NCI-H510A treated with DMSO at 0.1 percent for 48 hours (cell line): ENCODE measurements around the gene PHRF1.

Source experiments
- DNase-seq: peaks from one replicate; lab custom pipeline; 2025; lab: John Stamatoyannopoulos, UW

The PHRF1 gene

DNA sequence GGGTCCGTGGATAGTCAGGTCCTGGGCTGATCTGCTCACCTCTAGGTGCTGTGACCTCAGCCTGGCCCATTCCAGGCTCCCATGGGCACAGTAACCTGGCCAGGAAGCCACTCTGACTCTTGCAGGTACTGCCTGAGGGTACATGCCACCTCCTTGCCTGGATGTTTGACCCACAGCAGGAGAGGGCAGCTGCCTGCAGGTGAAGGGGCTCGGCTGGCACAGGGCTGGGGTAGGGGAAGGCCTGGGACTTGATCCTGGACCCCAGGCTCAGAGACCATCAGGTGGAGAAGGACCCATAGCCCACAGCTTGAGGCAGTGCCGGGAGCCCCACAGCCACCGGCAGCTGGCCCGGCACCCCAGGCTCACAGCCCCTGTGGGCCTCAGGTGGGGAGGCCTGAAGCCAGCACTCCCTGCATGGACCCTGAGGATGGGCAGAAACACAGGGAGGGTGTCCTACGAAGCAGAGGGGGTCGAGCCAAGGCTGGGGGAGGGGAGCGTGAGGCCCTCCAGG, 36.2 kb upstream of the PHRF1 start:
- no peak for DNase-seq

GRCh38 chr11:540583-541432, 35.5 kb upstream of the PHRF1 start:
- DNase-seq = no peak

DNA sequence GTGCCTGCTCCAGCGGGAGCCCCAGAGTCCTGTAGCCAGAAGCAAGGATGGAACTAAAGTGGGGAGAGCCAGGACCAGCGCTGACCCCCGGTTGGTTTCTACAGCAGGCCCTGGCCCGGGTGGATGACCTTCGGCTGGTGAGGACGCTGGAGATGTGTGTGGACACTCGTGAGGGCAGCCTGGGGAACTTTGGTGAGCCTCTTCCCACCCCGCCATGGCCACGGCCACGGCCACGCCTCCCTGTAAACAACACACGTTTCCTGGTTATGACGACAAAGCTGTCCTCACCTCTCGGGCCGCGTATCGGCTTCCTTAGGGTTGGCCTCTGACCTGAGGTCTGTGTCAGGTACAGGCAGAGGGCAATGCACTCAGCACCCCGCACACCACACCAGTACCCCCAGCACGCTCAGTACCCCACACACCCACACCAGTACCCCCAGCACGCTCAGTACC, 34.8 kb upstream of the PHRF1 start:
- no peak for DNase-seq

DNA sequence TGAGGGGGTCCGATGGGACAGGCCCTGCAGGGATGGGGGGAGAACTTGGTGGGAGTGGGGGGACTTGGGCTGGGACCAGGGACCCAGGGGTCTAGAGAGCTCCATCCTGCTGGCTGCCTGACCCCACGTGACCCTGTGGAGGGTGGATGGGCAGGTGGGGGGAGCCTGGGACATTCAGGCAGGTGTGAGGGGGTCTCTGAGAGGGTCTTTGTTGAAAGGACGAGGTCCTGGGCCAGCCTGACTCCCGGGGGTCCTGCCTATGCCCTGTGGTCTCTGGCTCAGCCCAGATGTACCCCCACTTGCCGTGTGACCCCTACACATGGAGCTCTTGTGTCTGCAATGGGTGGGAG, 31.5 kb upstream of the PHRF1 start:
- DNase-seq = no peak

DNA sequence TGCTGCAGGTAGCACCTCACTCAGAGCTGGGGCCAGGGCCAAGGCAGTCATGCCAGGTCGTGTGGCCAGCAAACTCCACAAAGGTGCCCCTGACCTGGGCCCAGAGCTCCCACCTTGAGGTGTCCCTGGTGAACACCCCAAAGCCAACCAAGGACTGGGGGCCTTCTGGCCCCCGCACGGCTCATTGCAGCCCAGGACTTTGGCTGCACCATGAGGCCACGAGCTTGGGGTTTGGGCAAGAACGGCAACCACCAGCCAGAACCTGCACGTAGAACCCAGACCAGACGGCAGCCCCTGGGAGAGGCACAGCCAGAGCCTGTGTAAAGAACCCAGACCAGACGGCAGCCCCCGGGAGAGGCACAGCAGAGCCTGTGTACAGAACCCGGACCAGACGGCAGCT, 31.1 kb upstream of the PHRF1 start:
- no peak for DNase-seq

- no peak for DNase-seq
These were observed 27.3 kb upstream of the PHRF1 start for GRCh38 chr11:548700-549603.

DNA sequence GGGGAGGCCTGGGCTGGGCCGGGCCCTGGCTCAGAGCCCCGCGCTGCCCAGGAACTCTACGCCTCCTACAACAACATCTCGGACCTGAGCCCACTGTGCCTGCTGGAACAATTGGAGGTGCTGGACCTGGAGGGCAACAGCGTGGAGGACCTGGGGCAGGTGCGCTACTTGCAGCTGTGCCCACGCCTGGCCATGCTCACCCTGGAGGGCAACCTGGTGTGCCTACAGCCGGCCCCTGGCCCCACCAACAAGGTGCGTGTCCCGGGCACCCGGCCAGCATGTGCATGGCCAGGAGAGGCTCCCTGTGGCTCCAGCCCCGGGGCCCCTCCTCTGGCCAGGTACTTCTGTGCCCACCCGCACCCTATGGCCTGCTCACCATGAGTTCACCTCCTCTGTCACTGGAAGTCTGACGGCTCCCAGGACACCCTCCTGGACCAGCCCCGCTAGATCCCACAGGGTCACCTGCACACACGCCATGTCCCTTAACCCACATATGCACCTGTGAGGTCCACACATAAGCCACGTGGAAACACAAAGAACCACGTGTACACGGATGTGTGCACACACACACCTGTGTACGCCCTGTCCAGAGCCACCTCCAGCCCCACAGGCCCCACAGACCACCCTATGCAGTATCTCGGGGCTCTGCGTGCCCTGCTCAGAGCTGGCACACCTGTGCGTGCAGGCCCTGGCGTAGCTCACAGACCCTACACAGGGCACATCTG, 26.1 kb upstream of the PHRF1 start:
- no peak for DNase-seq

GRCh38 chr11:550746-551085, 25.6 kb upstream of the PHRF1 start:
- no peak for DNase-seq

DNA sequence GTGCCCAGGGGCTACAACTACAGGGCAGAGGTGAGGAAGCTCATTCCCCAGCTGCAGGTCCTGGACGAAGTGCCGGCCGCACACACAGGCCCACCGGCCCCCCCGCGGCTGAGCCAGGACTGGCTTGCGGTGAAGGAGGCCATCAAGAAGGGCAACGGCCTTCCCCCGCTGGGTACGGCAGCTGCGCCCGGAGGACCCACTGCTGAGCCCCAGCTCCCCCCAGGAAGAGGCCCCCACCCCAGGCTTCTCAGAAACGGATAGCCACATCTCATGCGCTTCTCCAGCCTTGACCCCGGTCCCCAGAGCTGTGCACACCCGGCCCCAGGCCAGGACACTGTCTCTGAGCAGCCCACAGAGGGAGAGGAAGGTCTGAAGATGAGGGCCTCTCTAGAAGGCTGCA, 25.1 kb upstream of the PHRF1 start:
- no peak for DNase-seq

DNA sequence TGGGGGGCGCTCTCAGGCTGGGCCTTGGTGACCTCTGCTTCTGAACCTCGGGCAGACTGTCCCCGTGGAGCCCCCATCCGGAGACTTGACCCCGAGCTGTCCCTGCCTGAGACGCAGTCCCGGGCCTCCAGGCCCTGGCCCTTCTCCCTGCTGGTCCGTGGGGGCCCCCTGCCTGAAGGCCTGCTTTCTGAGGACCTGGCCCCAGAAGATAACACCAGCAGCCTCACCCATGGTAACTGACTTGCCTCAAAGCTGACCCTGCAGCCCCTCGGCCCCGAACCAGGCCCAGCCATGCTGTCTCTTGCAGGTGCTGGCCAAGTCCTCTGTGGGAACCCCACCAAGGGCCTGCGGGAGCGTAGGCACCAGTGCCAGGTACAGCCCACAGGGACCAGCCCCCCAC, 24.7 kb upstream of the PHRF1 start:
- DNase-seq = no peak

GRCh38 chr11:553083-553987, 22.9 kb upstream of the PHRF1 start:
- DNase-seq = no peak

DNA sequence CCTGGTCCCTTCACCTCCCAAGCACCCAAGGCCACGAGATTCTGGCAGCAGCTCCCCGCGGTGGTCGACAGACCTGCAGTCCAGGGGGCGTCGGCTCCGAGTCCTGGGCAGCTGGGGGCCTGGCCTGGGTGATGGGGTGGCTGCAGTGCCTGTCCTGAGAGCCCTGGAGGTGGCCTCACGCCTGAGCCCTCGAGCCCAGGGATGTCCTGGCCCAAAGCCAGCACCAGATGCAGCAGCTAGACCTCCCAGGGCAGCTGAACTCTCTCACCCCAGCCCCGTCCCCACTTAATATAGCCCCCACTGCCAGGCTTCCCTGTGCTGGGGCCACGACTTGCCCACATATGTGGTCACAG, 22.3 kb upstream of the PHRF1 start:
- DNase-seq = no peak

DNA sequence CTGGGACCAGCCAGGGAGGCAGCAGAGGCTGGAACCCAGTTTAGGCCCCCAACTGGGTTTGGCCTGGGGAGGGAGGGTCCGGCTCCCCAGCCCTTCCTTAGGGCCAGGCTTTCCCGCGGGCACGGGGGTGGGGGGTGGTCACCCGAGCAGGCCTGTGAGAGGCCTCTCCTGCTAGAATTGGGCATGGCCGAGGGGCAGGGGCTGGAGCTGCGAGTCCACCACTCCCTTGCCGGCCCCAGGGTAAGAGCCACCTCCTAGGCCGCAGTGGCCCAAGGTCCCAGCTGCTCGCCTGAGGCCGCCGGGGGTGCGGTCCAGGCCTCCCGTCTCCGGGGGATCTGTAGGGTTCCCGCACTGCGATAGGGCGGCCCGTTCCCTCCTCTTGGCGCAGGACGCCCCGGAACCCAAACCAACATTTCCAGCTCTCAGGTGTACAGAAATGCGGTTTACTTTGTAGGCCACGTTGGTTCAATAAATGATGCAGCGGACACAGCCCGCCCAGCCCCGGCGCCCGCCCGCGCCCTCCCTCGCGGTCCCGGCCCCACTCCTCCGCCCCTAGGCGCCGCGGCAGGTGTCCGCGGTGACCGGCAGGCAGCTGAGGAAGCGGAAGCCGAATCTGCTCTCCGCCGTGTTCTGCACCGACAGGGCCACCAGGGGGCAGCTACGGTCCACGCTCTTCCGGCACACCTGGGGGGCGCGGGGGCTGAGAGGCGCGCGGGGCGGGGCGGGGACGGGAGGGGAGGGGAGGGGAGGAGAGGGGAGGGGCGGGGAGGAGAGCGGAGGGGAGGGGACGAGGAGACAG, 21.6 kb upstream of the PHRF1 start:
- peak; percentile 72 for DNase-seq

- DNase-seq = no peak
These were observed 21.0 kb upstream of the PHRF1 start for GRCh38 chr11:555227-555779.

DNA sequence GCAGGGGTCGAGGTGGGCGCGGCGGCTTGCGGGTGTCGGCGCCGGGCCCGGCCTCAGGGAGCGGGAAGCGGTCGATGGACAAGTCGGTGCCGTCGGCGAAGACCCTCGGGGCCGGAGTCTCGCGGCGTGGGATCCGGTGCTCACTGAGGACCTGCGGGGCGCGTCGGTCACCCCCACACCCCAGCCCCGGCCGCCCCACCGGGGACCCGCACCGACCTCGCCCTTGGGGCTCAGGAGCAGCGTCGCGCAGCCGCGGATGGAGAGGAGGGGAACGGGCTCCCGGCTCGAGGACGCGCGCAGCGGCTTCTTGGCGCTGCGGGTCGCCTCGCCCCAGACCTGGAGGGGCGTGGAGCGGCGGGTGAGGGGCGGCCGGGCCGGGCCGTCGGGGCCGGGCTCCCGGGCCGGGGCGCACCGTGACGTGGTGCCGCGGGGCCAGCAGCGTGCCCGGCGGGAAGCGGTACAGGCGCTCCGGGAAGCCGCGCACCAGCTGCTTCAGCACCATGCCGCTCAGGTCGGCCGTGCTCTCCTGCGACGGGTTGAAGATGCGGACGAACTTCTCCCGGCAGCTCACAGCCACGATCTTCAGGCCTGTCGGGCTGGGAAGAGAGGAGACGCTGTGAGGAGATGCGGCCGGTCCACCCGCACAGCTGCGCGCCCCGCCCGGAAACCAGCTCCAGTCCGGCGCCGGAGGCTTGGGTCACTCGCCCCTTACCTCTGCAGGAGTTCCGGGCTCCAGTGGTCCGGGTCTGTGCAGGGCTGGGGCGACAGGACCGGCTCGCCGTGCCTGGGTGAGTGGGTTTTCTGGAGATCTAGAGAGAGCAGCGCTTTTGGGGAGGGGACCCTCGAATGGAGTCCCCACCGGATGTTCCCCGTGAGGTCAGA, 20.2 kb upstream of the PHRF1 start:
- no peak for DNase-seq

DNA sequence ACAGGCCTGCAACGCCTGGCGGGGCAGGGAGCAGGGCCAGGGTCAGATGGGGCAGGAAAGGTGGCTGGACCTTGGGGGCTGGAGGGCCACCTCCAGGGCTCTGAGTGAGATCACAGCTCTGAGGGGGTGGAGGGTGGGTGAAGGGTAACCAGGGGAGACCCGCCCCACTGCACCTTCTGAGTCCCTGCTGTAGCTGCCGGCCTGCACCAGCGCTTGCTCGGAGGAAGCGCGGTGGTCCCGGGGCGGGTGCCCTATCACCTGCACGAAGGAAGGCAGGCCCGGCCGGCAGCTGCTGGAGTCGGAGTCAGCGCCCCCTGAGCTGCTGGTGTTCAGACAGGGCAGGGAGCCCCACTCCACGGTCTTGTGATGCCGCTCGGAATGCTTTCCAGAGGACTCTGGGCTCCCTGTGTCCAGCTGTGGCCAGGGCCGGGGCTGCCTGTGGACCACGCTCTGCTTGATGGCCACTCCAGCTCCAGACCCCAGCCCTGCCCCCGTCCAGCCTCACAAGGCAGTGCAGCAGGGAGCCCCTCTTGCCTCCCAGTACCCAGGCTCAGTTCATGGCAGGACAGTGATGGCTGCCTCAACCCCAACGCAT, 19.5 kb upstream of the PHRF1 start:
- DNase-seq = no peak

DNA sequence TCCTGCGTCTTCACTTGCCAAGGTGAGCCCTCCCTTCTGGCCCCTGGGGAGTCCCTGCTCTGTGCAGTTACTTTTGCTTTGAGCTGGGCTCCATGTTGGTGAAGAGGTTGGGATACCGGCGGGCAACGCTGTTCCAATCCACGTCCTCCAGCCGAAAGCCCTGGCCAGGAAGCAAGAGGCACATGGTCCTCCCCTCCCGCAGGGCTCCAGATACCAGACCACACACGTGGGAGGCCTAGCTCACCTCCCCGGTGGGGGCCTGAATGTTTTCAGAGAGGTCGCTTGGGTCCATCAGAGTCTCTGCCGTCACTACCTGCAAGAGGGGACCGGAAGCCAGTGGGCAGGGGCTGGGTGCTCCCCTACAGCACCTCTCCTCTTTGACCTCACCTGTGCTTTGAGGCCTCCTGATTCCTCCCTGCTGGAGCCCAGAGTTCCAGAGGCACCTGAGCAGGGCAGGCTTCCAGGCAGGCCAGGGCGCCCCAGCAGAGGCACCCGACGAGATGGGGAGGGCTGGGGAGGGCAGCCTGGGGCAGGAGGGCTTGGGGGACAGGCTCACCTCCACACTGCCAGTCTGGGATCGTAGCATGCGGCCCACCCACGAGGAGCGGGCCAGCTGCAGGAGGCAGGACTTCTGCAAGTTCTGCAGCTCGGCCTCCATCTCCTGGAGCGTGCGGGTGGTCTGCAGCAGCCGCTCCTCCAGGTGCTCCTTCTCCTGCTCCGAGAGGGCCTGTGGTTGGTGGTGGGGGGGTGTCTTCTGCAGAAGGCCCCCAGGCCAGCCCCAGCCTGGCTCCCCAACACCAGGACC, 18.7 kb upstream of the PHRF1 start:
- no peak for DNase-seq

GRCh38 chr11:558503-558902, 17.8 kb upstream of the PHRF1 start:
- no peak for DNase-seq
